NCI-H526 treated with DMSO at 0.1 percent for 48 hours (cell line): ENCODE results near the gene P2RX6.

Experiments used
- DNase-seq: peaks from one replicate; lab custom pipeline; 2025; lab: John Stamatoyannopoulos, UW

The P2RX6 gene

GRCh38 chr22:20979940-20980453 lies 35.0 kb upstream of the P2RX6 start:
- no peak for DNase-seq

- DNase-seq, result no peak
Observed at GRCh38 chr22:20980523-20980922, 34.4 kb upstream of the P2RX6 start.

GRCh38 chr22:20980938-20981722 lies 33.8 kb upstream of the P2RX6 start:
- no peak for DNase-seq

- peak; percentile 56 for DNase-seq
Observed at GRCh38 chr22:20981787-20982562, 33.0 kb upstream of the P2RX6 start, which contains the start of gene LZTR1. Gene LZTR1 (plus strand): TSS chr22:20982297. CDS start chr22:20982372, 75 bp downstream.

- no peak for DNase-seq
Observed at GRCh38 chr22:20982563-20982882, 32.4 kb upstream of the P2RX6 start.

- no peak for DNase-seq
Observed at GRCh38 chr22:20983081-20983771, 31.7 kb upstream of the P2RX6 start.

GRCh38 chr22:20985720-20986119 lies 29.2 kb upstream of the P2RX6 start:
- DNase-seq, result no peak

- DNase-seq, result no peak
Observed at GRCh38 chr22:20986365-20986764, 28.6 kb upstream of the P2RX6 start.

- no peak for DNase-seq
Observed at GRCh38 chr22:20987375-20987774, 27.6 kb upstream of the P2RX6 start.

GRCh38 chr22:20988573-20989322 lies 26.2 kb upstream of the P2RX6 start:
- DNase-seq, result no peak

- DNase-seq, result no peak
Observed at GRCh38 chr22:20989323-20990138, 25.4 kb upstream of the P2RX6 start.

- no peak for DNase-seq
Observed at GRCh38 chr22:20990184-20991180, 24.5 kb upstream of the P2RX6 start.

- DNase-seq, result no peak
Observed at GRCh38 chr22:20991252-20992055, 23.5 kb upstream of the P2RX6 start.

GRCh38 chr22:20992056-20992442 lies 22.9 kb upstream of the P2RX6 start:
- DNase-seq, result no peak

GRCh38 chr22:20992456-20993303 lies 22.3 kb upstream of the P2RX6 start:
- no peak for DNase-seq

GRCh38 chr22:20993304-20994127 lies 21.4 kb upstream of the P2RX6 start:
- no peak for DNase-seq
